SK-N-MC (cell line): ENCODE results near the gene MZB1.

Experiments
- EZH2 ChIP-seq: fragments of 200-600 bp; sonication (generic); IDR thresholded peaks from one replicate; pipeline ENCODE4 v1.6.1; 2017; ENCODE audit warnings: antibody characterized with exemption
- FOXP2 ChIP-seq: optimal IDR thresholded peaks from 2 replicates; pipeline ENCODE3; 2011; ENCODE audit warnings: mild to moderate bottlenecking, moderate library complexity; ENCODE audit not compliant: insufficient read depth; ENCODE audit errors: extremely low read length, control extremely low read depth
- POLR2AphosphoS5 ChIP-seq: IDR thresholded peaks from 2 replicates; pipeline ENCODE4 v1.6.1; 2012; ENCODE audit warnings: mild to moderate bottlenecking, low read depth, low read length, borderline replicate concordance

DNA sequence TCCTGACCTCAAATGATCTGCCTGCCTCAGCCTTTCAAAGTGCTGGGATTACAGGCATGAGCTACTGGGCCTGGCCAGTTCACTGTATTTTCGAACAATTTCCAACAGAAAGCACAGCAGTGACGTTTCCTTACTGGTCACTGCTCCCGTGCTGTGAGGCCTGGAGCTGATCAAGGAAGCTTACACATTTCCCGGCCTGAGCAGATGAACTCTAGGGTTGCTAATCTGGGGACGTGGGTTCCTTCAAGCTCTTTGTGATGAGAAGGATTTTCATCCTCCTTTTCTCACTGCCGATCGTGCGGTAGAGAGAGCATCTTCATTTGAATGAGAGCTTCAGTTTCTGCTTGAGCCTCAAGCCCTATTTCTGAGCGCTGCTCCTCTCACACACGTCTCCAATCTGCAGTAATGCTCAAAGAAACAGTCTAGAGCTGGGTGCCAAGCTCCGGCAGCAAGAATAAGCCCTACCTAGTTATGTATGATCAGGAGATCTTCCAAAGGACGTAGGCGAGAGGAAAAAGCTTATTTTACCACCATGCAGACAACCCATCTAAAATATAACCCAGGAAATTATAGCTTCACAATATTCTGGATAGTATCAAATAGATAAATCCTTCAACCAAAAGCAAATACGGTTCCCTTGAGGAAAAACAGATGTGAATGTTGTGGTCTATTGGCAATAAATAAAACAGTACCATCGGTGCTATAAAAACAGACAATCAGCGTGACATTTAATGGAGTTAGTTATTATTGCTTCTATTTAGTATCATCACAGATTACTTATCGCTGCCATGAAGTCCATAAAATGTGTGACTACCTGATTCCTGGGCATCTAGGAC lies 21.5 kb upstream of the MZB1 start:
- TF ChIP-seq POLR2AphosphoS5 (no peak), EZH2 (no peak), FOXP2 (peak; percentile 52)
